HCT116 (cell line): ENCODE results near the gene GXYLT2. TPM values are rescaled to one million over a fixed set of nuclear protein-coding genes. Genes with fewer than 3 reads are reported as not detected.

Source experiments
- ATAC-seq: fragments of 200-7000 bp; cut with Tn5 transposase; 2 replicates; pipeline ENCODE4 v1.9.1; 2020; ENCODE audit warnings: mild to moderate bottlenecking, moderate library complexity
- BruUV-seq: library from RNA; stranded (reverse); fragments of 400-500 nt; replicated peaks from 2 replicates; lab custom pipeline; 2021; lab: Mats Ljungman, UMichigan
- CTCF ChIA-PET: fragments of 300-600 bp; sonication (Branson Sonifier 250); formaldehyde crosslinking; loops from one replicate; lab custom pipeline; 2021; ENCODE audit warnings: antibody characterized with exemption; lab: Charles Lee
- POLR2A ChIA-PET: fragments of 300-600, 350-600 bp; sonication (Branson Sonifier 250); formaldehyde crosslinking; loops from one replicate; lab custom pipeline; 2021; ENCODE audit warnings: antibody characterized with exemption; lab: Charles Lee
- RAD21 ChIA-PET, 2 experiments: fragments of 300-600 bp; sonication (Branson Sonifier 250); formaldehyde crosslinking; loops; one replicate each; lab custom pipeline; 2023; ENCODE audit warnings: low total read pairs in 2 of 2; ENCODE audit not compliant: uncharacterized antibody in 2 of 2, unreplicated experiment in 2 of 2, low non-redundant PET in 1 of 2; lab: Charles Lee
- DNase-seq: peaks from one replicate; pipeline ENCODE4 v3.0.0-alpha.2; 2010; ENCODE audit warnings: low read depth, low spot score
- H2AFZ ChIP-seq: fragments of 200-600 bp; shearing (Covaris generic), sonication (generic); 2 replicates; pipeline ENCODE4 v1.6.1; 2017; ENCODE audit warnings: low read depth, mixed run types, mixed read lengths, antibody characterized with exemption, low read length; ENCODE audit not compliant: poor library complexity, severe bottlenecking
- H3K27ac ChIP-seq: 2 replicates; pipeline ENCODE4 v1.5.1; 2012; ENCODE audit warnings: low read depth, low read length
- H3K27me3 ChIP-seq: fragments of 200-600 bp; sonication (generic); 2 replicates; pipeline ENCODE4 v1.6.1; 2016; ENCODE audit warnings: mixed run types, low read length, mixed read lengths; ENCODE audit not compliant: insufficient read depth
- H3K36me3 ChIP-seq, 2 experiments: fragments of 200-500 bp in 1 of 2; fragments of 200-600 bp in 1 of 2; sonication (Bioruptor generic) in 1 of 2; sonication (generic) in 1 of 2; 2 replicates each; pipeline versions ENCODE4 v1.5.1 to v1.6.1; 2014 to 2016; ENCODE audit warnings: low read length in 2 of 2, inconsistent platforms in 1 of 2, mixed read lengths in 1 of 2, mixed run types in 1 of 2; ENCODE audit not compliant: insufficient read depth in 2 of 2, control insufficient read depth in 1 of 2
- H3K4me1 ChIP-seq, 2 experiments: fragments of 200-600 bp in 1 of 2; sonication (generic) in 1 of 2; 2 replicates each; pipeline versions ENCODE4 v1.5.1 to v1.6.1; 2012 to 2017; ENCODE audit warnings: low read length in 2 of 2, inconsistent platforms in 1 of 2, mild to moderate bottlenecking in 1 of 2, mixed read lengths in 1 of 2, mixed run types in 1 of 2, moderate library complexity in 1 of 2; ENCODE audit not compliant: insufficient read depth in 2 of 2, control insufficient read depth in 1 of 2
- H3K4me2 ChIP-seq: fragments of 200-600 bp; sonication (generic); 2 replicates; pipeline ENCODE4 v1.6.1; 2017; ENCODE audit warnings: mixed run types, low read length, mixed read lengths
- H3K4me3 ChIP-seq, 2 experiments: fragments of 200-600 bp in 1 of 2; sonication (generic) in 1 of 2; replicated peaks in 1 of 2; 2 replicates each; pipeline ENCODE4 v1.5.1; 2011 to 2016; ENCODE audit warnings: low read length in 2 of 2, control low read depth in 1 of 2, low read depth in 1 of 2, mild to moderate bottlenecking in 1 of 2, mixed read lengths in 1 of 2, mixed run types in 1 of 2
- H3K79me2 ChIP-seq: fragments of 200-600 bp; sonication (generic); 2 replicates; pipeline ENCODE4 v1.6.1; 2017; ENCODE audit warnings: mild to moderate bottlenecking, mixed run types, low read length, moderate library complexity, mixed read lengths; ENCODE audit not compliant: insufficient read depth
- H3K9ac ChIP-seq: fragments of 200-600 bp; sonication (generic); 2 replicates; pipeline ENCODE4 v1.6.1; 2016; ENCODE audit warnings: low read length, mixed read lengths
- H3K9me2 ChIP-seq: fragments of 200-600 bp; sonication (generic), shearing (Covaris generic); 2 replicates; pipeline ENCODE4 v1.6.1; 2017; ENCODE audit warnings: mixed run types, mild to moderate bottlenecking, moderate library complexity; ENCODE audit not compliant: insufficient read depth
- H3K9me3 ChIP-seq, 2 experiments: fragments of 200-500 bp in 1 of 2; fragments of 200-600 bp in 1 of 2; sonication (Bioruptor generic) in 1 of 2; sonication (generic) in 1 of 2; 2 replicates each; pipeline ENCODE4 v1.6.1; 2014 to 2017; ENCODE audit warnings: low read length in 2 of 2, mixed read lengths in 2 of 2, inconsistent platforms in 1 of 2, low read depth in 1 of 2, mild to moderate bottlenecking in 1 of 2, mixed run types in 1 of 2, moderate library complexity in 1 of 2; ENCODE audit not compliant: control insufficient read depth in 1 of 2, insufficient read depth in 1 of 2
- H4K20me1 ChIP-seq: fragments of 200-600 bp; sonication (generic), shearing (Covaris generic); 2 replicates; pipeline ENCODE4 v1.6.1; 2017; ENCODE audit warnings: mixed run types, mild to moderate bottlenecking, moderate library complexity; ENCODE audit not compliant: insufficient read depth
- CBX3 ChIP-seq: IDR thresholded peaks from 2 replicates; pipeline ENCODE4 v1.6.1; 2012; ENCODE audit warnings: low read depth
- EGR1 ChIP-seq: IDR thresholded peaks from 2 replicates; pipeline ENCODE4 v1.6.1; 2012; ENCODE audit warnings: low read depth
- EZH2 ChIP-seq: fragments of 200-600 bp; sonication (generic); IDR thresholded peaks from 2 replicates; pipeline ENCODE4 v1.6.1; 2017; ENCODE audit warnings: antibody characterized with exemption, mixed run types
- EZH2phosphoT487 ChIP-seq: fragments of 200-600 bp; IDR thresholded peaks from 2 replicates; pipeline ENCODE4 v1.6.1; 2018; ENCODE audit warnings: antibody characterized with exemption, borderline replicate concordance
- FOSL1 ChIP-seq: IDR thresholded peaks from 2 replicates; pipeline ENCODE4 v1.6.1; 2012; ENCODE audit warnings: low read depth
- JUND ChIP-seq: IDR thresholded peaks from 2 replicates; pipeline ENCODE4 v1.6.1; 2012
- POLR2A ChIP-seq: IDR thresholded peaks from 2 replicates; pipeline ENCODE4 v1.7.0; 2011; ENCODE audit warnings: borderline replicate concordance; ENCODE audit not compliant: insufficient read depth, insufficient read length; ENCODE audit errors: extremely low read depth
- RAD21 ChIP-seq: IDR thresholded peaks from 2 replicates; pipeline ENCODE4 v1.6.1; 2012; ENCODE audit warnings: low read depth, mild to moderate bottlenecking
- SIN3A ChIP-seq: IDR thresholded peaks from 2 replicates; pipeline ENCODE4 v1.6.1; 2012; ENCODE audit warnings: low read depth
- SP1 ChIP-seq: IDR thresholded peaks from 2 replicates; pipeline ENCODE4 v1.6.1; 2012; ENCODE audit warnings: low read depth
- TCF7L2 ChIP-seq: IDR thresholded peaks from 2 replicates; pipeline ENCODE4 v1.7.0; 2011; ENCODE audit warnings: borderline replicate concordance, inconsistent platforms; ENCODE audit not compliant: insufficient read depth, insufficient read length; ENCODE audit errors: extremely low read depth
- YY1 ChIP-seq: IDR thresholded peaks from 2 replicates; pipeline ENCODE4 v1.6.1; 2011; ENCODE audit warnings: low read length, low read depth, moderate library complexity, mild to moderate bottlenecking; ENCODE audit not compliant: insufficient replicate concordance; ENCODE audit errors: extremely low read depth
- ZFX ChIP-seq: fragments of 450-650 bp; IDR thresholded peaks from 2 replicates; pipeline ENCODE4 v1.6.1; 2017
- ZNF274 ChIP-seq: fragments of 200-500 bp; sonication (Bioruptor generic); IDR thresholded peaks from 2 replicates; pipeline ENCODE4 v1.6.1; 2014; ENCODE audit warnings: mild to moderate bottlenecking, low read depth, low read length, inconsistent platforms
- intact Hi-C: fragments of 100-400 bp; cut with micrococcal nuclease; formaldehyde crosslinking; loops from 2 replicates; pipeline ENCODE4 v1.10.0; 2022
- total RNA-seq: library from RNA; stranded (reverse); gene quantifications from one replicate; pipeline ENCODE4 v1.2.1, GENCODE V29; 2021; ENCODE audit not compliant: unreplicated experiment
- TF ChIP-seq, protein P1 (sequence below), 3 experiments: fragments of 200-600 bp in 1 of 3; sonication (generic) in 1 of 3; IDR thresholded peaks in 2 of 3; conservative IDR thresholded peaks in 1 of 3; 2 replicates each; pipeline ENCODE4 v1.5.1; 2012 to 2017; ENCODE audit warnings: low read depth in 2 of 3, low read length in 2 of 3, antibody characterized with exemption in 1 of 3, borderline replicate concordance in 1 of 3, control low read depth in 1 of 3, mild to moderate bottlenecking in 1 of 3, mixed read lengths in 1 of 3, mixed run types in 1 of 3, moderate library complexity in 1 of 3; ENCODE audit not compliant: insufficient read depth in 1 of 3
- TF ChIP-seq, protein P2 (sequence below): IDR thresholded peaks from 2 replicates; pipeline ENCODE4 v1.6.1; 2012

GXYLT2 gene
- total RNA-seq, 1 experiment from 2014 or later: 5.6 TPM

DNA sequence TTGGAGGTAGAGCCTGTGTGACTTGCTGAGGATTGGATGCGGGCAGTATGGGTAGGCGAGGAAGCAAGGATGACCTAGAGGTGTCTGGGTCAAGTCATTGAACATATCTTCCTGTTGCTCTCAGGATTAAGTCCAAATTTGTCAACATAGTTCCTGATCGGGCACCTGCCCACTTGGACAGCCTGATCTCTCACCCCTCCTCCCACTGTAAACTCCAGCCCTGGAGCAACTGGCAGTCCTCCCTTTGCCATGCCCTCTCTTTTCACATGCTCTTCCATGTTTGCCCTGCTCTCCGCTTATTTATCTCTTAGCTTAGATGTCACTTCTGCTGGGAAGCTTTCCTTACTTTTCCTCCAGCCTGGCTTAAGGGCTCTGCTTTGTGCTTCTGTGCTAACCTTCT lies 61.2 kb downstream of the GXYLT2 start:
- intact Hi-C loops: no loop called here
- H3K36me3 ChIP-seq: no peaks in the 10 kb centered on the region
- no peaks in the 10 kb centered on the region for H4K20me1 ChIP-seq
- TF ChIP-seq TCF7L2 (no peak), JUND (no peak), SIN3A (no peak), FOSL1 (no peak), RAD21 (no peak), CBX3 (no peak), YY1 (no peak), EZH2 (no peak), EGR1 (no peak), EZH2phosphoT487 (no peak), ZFX (no peak), SP1 (no peak), POLR2A (no peak), ZNF274 (no peak)
- TF ChIP-seq, protein P1, sequence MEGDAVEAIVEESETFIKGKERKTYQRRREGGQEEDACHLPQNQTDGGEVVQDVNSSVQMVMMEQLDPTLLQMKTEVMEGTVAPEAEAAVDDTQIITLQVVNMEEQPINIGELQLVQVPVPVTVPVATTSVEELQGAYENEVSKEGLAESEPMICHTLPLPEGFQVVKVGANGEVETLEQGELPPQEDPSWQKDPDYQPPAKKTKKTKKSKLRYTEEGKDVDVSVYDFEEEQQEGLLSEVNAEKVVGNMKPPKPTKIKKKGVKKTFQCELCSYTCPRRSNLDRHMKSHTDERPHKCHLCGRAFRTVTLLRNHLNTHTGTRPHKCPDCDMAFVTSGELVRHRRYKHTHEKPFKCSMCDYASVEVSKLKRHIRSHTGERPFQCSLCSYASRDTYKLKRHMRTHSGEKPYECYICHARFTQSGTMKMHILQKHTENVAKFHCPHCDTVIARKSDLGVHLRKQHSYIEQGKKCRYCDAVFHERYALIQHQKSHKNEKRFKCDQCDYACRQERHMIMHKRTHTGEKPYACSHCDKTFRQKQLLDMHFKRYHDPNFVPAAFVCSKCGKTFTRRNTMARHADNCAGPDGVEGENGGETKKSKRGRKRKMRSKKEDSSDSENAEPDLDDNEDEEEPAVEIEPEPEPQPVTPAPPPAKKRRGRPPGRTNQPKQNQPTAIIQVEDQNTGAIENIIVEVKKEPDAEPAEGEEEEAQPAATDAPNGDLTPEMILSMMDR (IDR thresholded peaks at IDR 0.05 in 2 of 3, conservative IDR thresholded peaks at IDR 0.05 in 1 of 3; ENCODE audit: borderline replicate concordance in 1 of 3, insufficient read depth in 1 of 3, low read depth in 2 of 3, low read length in 2 of 3): no peak
- TF ChIP-seq, protein P2, sequence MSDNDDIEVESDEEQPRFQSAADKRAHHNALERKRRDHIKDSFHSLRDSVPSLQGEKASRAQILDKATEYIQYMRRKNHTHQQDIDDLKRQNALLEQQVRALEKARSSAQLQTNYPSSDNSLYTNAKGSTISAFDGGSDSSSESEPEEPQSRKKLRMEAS: no peak
- no peaks in the 10 kb centered on the region for H3K9me2 ChIP-seq
- no peak for DNase-seq
- no peak overlapping the region for H3K27ac ChIP-seq
- H3K4me2 ChIP-seq: no peak overlapping the region
- no peaks in the 10 kb centered on the region for H3K9me3 ChIP-seq
- ChIA-PET RAD21 (no interaction called here), POLR2A (no interaction called here), CTCF (no interaction called here)
- H3K4me3 ChIP-seq: no peak overlapping the region
- no peak overlapping the region for H3K9ac ChIP-seq
- BruUV-seq: no TSS peak
- no peak for ATAC-seq
- H3K79me2 ChIP-seq: no peaks in the 10 kb centered on the region
- no peak overlapping the region for H2AFZ ChIP-seq
- H3K27me3 ChIP-seq: no peaks in the 10 kb centered on the region
- peaks cover 20 to 32% of the 10 kb centered on the region in 2 experiments for H3K4me1 ChIP-seq
